Left ventricle myocardium inferior (tissue), 1 donor: ENCODE measurements around the gene C16orf96. TPM values are rescaled to one million over a fixed set of nuclear protein-coding genes. Genes with fewer than 3 reads are reported as not detected.

ENCODE experiments used
- DNase-seq: peaks from one replicate; pipeline ENCODE4 v3.0.0-alpha.2; 2020
- H3K27ac ChIP-seq: fragments of 200-600 bp; replicated peaks from 2 replicates; pipeline ENCODE4 v1.8.0; 2021
- H3K27me3 ChIP-seq: fragments of 200-600 bp; 2 replicates; pipeline ENCODE4 v1.8.0; 2021; ENCODE audit warnings: low read depth
- H3K36me3 ChIP-seq: fragments of 200-600 bp; 2 replicates; pipeline ENCODE4 v1.8.0; 2021
- H3K4me1 ChIP-seq: fragments of 200-600 bp; 2 replicates; pipeline ENCODE4 v1.8.0; 2021
- H3K4me3 ChIP-seq: fragments of 200-600 bp; 2 replicates; pipeline ENCODE4 v1.8.0; 2021; ENCODE audit warnings: mild to moderate bottlenecking, moderate library complexity
- H3K9me3 ChIP-seq: fragments of 200-600 bp; replicated peaks from 2 replicates; pipeline ENCODE4 v1.8.0; 2021
- CTCF ChIP-seq: fragments of 200-600 bp; IDR thresholded peaks from 2 replicates; pipeline ENCODE4 v1.8.0; 2021; ENCODE audit warnings: antibody characterized with exemption, mild to moderate bottlenecking, borderline replicate concordance
- intact Hi-C: fragments of 100-400 bp; cut with micrococcal nuclease; formaldehyde crosslinking; loops from one replicate; pipeline ENCODE4 v1.11.0; 2022
- total RNA-seq: library from RNA; stranded (reverse); fragmentation: NEBNext Ultra II Directional; extraction: Animal tissue kit (Norgen Biotek cat#: 25700); gene quantifications from one replicate; pipeline ENCODE4 v1.2.1, GENCODE V29; 2021
- donor health status: DM: no; HTN: yes; CAD: no; lungs with severe emphysema.

C16orf96 gene
- total RNA-seq, 1 donor from 2014 or later: 0.08 TPM

DNA sequence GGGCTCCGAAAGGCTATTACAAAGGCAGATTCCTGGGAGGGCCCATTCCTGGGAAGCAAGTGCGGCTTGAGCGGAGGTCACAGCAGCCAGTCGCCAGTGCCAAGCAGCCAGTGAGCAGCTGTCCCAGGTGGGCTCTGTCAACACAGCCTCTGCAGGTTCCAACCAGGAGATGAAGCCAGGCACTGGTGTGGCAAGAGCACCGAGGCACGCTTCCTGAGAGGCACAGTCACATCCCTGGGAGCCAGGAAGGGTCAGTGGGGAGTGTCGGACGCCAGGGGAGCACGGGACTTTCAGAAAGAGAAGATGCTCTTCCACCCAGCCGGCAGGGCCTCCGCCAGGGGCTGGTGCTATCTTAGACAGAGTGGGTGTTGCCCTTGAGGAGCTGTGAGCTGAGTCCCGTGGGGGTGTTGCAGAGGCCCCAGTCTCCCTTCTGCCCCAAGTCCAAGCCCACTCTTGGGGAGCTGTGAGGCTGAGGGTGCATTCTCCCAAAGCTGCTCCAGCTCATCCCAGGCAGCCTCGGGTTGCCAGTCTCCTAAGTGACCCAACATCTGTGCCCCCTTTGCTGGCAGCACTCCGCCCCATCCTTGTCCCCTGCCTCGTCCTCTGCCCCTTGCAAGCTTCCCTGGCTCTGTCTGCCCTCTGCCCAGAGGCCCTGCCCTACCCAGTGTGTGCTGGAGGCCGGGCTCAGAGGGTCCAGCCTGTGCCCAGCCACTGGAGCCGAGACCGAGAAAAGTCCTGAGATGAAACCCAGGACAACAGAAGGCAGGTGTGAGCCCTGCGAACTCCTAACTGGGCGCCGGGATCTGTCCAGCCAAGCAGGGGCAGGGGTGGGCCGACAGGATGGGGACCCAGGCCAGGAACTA lies 51.9 kb downstream of the C16orf96 start:
- no peak for TF ChIP-seq CTCF
- Histone ChIP-seq H3K4me3 (no peak overlapping the region), H3K9me3 (no peaks in the 10 kb centered on the region), H3K36me3 (peaks cover 16% of the 10 kb centered on the region), H3K27me3 (no peaks in the 10 kb centered on the region), H3K4me1 (peaks cover 30% of the 10 kb centered on the region), H3K27ac (no peak overlapping the region)
- DNase-seq: no peak
- intact Hi-C loops: no loop called here

- no peaks in the 10 kb centered on the region for H3K9me3 ChIP-seq
- peaks cover 36% of the 10 kb centered on the region for H3K4me1 ChIP-seq
- no peak overlapping the region for H3K4me3 ChIP-seq
- no peak for DNase-seq
- peaks cover 16% of the 10 kb centered on the region for H3K36me3 ChIP-seq
- no peaks in the 10 kb centered on the region for H3K27me3 ChIP-seq
- H3K27ac ChIP-seq: no peak overlapping the region
- intact Hi-C loops: no loop called here
- TF ChIP-seq CTCF: no peak
Observed at GRCh38 chr16:4608704-4608980, 52.5 kb downstream of the C16orf96 start.

DNA sequence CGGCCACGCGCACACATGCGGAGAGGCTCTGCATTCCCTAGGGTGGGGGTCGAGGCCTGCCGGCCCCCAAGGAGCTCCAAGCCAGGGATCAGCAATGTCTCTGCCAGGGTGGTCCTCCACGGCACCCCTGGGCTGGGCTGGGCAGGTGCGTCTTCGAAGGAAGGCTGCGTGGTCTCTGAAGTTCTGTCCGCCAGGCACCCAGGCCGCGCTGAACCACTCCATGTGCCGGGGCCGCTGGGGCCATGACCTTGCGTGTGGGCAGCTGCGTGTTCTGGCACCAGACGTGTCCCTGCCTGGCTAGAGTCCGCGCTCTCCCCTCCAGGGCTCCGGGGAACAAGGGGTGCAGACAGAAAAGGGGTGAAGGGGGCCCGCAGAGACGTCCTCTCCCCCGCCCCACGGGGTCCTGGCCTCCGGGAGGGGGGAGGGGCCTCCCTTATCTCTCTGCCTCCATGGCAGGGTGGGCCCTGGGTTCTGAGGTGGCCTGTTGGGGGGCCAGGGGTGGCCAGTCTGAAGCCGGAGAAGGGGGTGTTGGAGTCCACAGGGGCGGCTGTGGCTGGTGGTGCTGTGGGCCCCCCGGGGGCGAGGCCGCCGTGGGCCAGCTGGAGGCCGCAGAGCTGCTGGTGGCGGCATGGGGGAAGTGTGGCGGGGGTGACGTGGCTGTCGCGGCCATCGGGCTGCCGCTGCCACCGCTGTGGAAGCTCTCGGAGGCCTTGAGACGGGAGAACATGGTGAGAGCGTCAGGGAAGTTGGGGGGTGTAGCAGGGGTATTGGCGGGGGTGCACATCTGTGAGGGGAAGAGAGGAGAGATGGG lies 53.3 kb downstream of the C16orf96 start:
- Histone ChIP-seq H3K4me1 (peaks cover 44% of the 10 kb centered on the region), H3K27ac (no peak overlapping the region), H3K9me3 (no peaks in the 10 kb centered on the region), H3K27me3 (no peaks in the 10 kb centered on the region), H3K36me3 (peaks cover 16% of the 10 kb centered on the region), H3K4me3 (no peak overlapping the region)
- intact Hi-C loops: loop anchor here (10.0 kb wide), 1 partner anchor 85 kb away; no protein-coding TSS in a partner anchor
- TF ChIP-seq CTCF: no peak
- no peak for DNase-seq

DNA sequence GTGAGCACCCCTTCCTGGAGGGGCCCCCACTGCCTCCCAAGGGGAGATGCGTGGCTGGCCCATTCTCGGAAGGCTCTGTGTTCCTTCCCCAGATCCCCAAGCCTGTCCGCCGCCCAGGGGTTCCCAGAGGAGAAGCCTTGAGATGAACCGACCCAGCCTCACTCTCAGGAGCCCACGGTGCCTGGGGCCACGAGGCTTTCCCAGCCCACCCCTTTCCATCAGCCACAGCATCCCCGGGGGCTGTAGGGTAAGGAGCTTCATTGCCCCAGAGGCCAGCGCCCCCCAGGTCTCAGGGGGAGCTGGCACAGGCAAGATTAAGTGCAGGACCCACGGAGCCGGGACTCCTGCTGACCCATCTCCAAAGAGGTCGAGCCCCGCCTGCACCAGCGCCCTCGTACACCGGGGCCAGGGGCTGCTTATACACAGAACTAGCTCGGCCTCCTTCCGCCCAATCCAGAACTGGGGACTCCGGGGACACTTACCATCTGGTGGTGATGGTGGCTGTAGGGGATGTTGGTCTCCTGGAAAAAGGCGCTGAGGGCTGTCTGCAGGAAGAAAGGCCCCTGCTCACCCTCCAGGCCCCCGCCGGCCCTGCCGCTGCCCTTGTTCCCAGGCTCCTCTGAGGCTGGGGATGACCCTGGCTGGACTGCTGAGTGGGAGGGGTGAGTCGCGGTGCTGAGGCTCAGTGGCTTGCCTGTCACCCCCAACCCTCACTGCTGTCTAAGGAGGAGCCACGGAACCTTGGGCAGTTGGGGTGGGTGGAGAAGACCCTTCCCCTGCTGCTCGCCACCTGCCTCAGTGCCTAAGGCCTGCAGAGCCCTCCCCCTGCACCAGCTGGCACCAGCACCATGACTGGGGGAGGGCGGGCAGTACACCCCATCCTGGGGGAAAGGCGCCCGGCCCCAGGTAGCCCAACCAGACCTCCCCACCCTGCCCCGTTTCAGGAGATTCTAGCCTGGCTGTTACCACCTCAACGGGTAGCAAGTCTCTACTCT lies 54.2 kb downstream of the C16orf96 start:
- intact Hi-C loops: loop anchor here (10.0 kb wide), 1 partner anchor 86 kb away; no protein-coding TSS in a partner anchor
- no peak overlapping the region for H3K4me3 ChIP-seq
- H3K9me3 ChIP-seq: no peaks in the 10 kb centered on the region
- no peak for TF ChIP-seq CTCF
- H3K4me1 ChIP-seq: peaks cover 52% of the 10 kb centered on the region
- H3K36me3 ChIP-seq: peaks cover 16% of the 10 kb centered on the region
- H3K27ac ChIP-seq: no peak overlapping the region
- H3K27me3 ChIP-seq: no peaks in the 10 kb centered on the region
- DNase-seq: no peak
